Keratinocyte (primary cell): Measurements from ENCODE around the gene STAMBPL1. TPM values are rescaled to one million over a fixed set of nuclear protein-coding genes. Genes with fewer than 3 reads are reported as not detected.

Source experiments
- DNase-seq: peaks from one replicate; pipeline ENCODE4 v3.0.0-alpha.2; 2011; ENCODE audit warnings: low read depth, missing footprints, low spot score
- FAIRE-seq: peaks from 2 replicates; lab custom pipeline; 2011; peaks lifted over from hg19 to GRCh38; lab: Jason Lieb, UNC
- H2AFZ ChIP-seq: 2 replicates; pipeline ENCODE4 v1.6.0; 2012; ENCODE audit warnings: low read length, control low read depth, inconsistent platforms; ENCODE audit not compliant: control insufficient read depth
- H3K27ac ChIP-seq: 2 replicates; pipeline ENCODE4 v1.5.1; 2011; ENCODE audit warnings: low read length; ENCODE audit not compliant: control insufficient read depth, insufficient read depth
- H3K27me3 ChIP-seq: 3 replicates; pipeline ENCODE4 v1.6.0; 2011; ENCODE audit warnings: low read length; ENCODE audit not compliant: control insufficient read depth, insufficient read depth; ENCODE audit errors: extremely low read depth
- H3K36me3 ChIP-seq, 2 experiments: 2 replicates in 1 of 2; 3 replicates in 1 of 2; pipeline ENCODE4 v1.5.1; 2011; ENCODE audit warnings: low read length in 2 of 2, mild to moderate bottlenecking in 1 of 2; ENCODE audit not compliant: control insufficient read depth in 2 of 2, insufficient read depth in 2 of 2; ENCODE audit errors: extremely low read depth in 1 of 2
- H3K4me1 ChIP-seq: 3 replicates; pipeline ENCODE4 v1.5.1; 2011; ENCODE audit warnings: low read length; ENCODE audit not compliant: control insufficient read depth, insufficient read depth; ENCODE audit errors: extremely low read depth
- H3K4me2 ChIP-seq: 3 replicates; pipeline ENCODE4 v1.6.0; 2011; ENCODE audit warnings: low read depth, low read length; ENCODE audit not compliant: control insufficient read depth, insufficient read depth; ENCODE audit errors: extremely low read depth
- H3K4me3 ChIP-seq, 3 experiments: fragments of 200-600 bp in 1 of 3; sonication (generic) in 1 of 3; 2 replicates in 2 of 3; 3 replicates in 1 of 3; pipeline ENCODE4 v1.5.1; 2011 to 2016; ENCODE audit warnings: low read length in 3 of 3, mild to moderate bottlenecking in 3 of 3, control low read depth in 2 of 3, inconsistent platforms in 1 of 3, low read depth in 1 of 3, mixed read lengths in 1 of 3, mixed run types in 1 of 3, moderate library complexity in 1 of 3; ENCODE audit not compliant: control insufficient read depth in 2 of 3, insufficient read depth in 2 of 3; ENCODE audit errors: extremely low read depth in 1 of 3
- H3K79me2 ChIP-seq: 2 replicates; pipeline ENCODE4 v1.6.0; 2012; ENCODE audit warnings: low read length; ENCODE audit not compliant: control insufficient read depth, insufficient read depth
- H3K9ac ChIP-seq: 3 replicates; pipeline ENCODE4 v1.6.0; 2011; ENCODE audit warnings: low read length; ENCODE audit not compliant: control insufficient read depth, insufficient read depth; ENCODE audit errors: extremely low read depth
- H3K9me1 ChIP-seq: 3 replicates; pipeline ENCODE4 v1.6.0; 2011; ENCODE audit warnings: low read length; ENCODE audit not compliant: control insufficient read depth, insufficient read depth; ENCODE audit errors: extremely low read depth
- H3K9me3 ChIP-seq: 2 replicates; pipeline ENCODE4 v1.5.1; 2012; ENCODE audit warnings: low read depth, low read length; ENCODE audit not compliant: control insufficient read depth
- H4K20me1 ChIP-seq: 3 replicates; pipeline ENCODE4 v1.6.0; 2011; ENCODE audit warnings: low read length; ENCODE audit not compliant: control insufficient read depth, insufficient read depth; ENCODE audit errors: extremely low read depth
- CTCF ChIP-seq, 3 experiments: IDR thresholded peaks in 1 of 3; conservative IDR thresholded peaks in 1 of 3; optimal IDR thresholded peaks in 1 of 3; 2 replicates in 2 of 3; 3 replicates in 1 of 3; pipeline versions ENCODE3 to v1.5.1; 2011; ENCODE audit warnings: low read length in 3 of 3, mild to moderate bottlenecking in 3 of 3, moderate library complexity in 2 of 3, control low read depth in 1 of 3, inconsistent platforms in 1 of 3; ENCODE audit not compliant: insufficient read depth in 2 of 3; ENCODE audit errors: extremely low read depth in 1 of 3
- EZH2 ChIP-seq: IDR thresholded peaks from one replicate; pipeline ENCODE4 v1.6.1; 2012; ENCODE audit warnings: inconsistent platforms, mild to moderate bottlenecking, low read length, moderate library complexity
- dilution Hi-C: fragments of 300-500 bp; cut with MboI; formaldehyde crosslinking; loops from one replicate; pipeline ENCODE4 v1.7.0; 2020; ENCODE audit warnings: low sequenced_read_pairs; ENCODE audit not compliant: extremely low pct_ligation_motif_present
- polyA plus RNA-seq, 5 experiments: library from polyadenylated mRNA; depleted of rRNA in 3 of 5; stranded (reverse) in 3 of 5; stranded (forward) in 1 of 5; unstranded in 1 of 5; fragments of >200 nt; gene quantifications; 1 replicate in 1 of 5; 2 replicates in 3 of 5; 3 replicates in 1 of 5; pipeline versions ENCODE4 v1.2.1 to v1.2.3, GENCODE V29; 2011 to 2012; ENCODE audit warnings: missing spikeins in 2 of 5, low read depth in 1 of 5, low replicate concordance in 1 of 5

STAMBPL1 gene
- polyA plus RNA-seq, 1 donor (not counting 4 experiments of a cell fraction or from before 2014, with no cell fraction given) = 9.0 TPM

GRCh38 chr10:88934900-88935672 is 55.0 kb downstream of the STAMBPL1 start:
- Histone ChIP-seq H3K9me3 (no peaks in the 10 kb centered on the region), H3K4me1 (peaks cover 9% of the 10 kb centered on the region), H3K36me3 (no peaks in the 10 kb centered on the region), H3K27me3 (no peaks in the 10 kb centered on the region), H3K79me2 (no peaks in the 10 kb centered on the region), H4K20me1 (no peaks in the 10 kb centered on the region), H3K4me2 (peak overlapping the region; percentile 50), H3K9me1 (no peaks in the 10 kb centered on the region), H2AFZ (no peak overlapping the region), H3K9ac (no peak overlapping the region), H3K27ac (no peak overlapping the region), H3K4me3 (peak overlapping the region in 1 of 3 experiments; percentile 16)
- FAIRE-seq (peak; percentile 99), DNase-seq (peak; percentile 41)
- TF ChIP-seq EZH2 = no peak
- TF ChIP-seq CTCF (optimal IDR thresholded peaks at IDR 0.05 in 1 of 3, IDR thresholded peaks at IDR 0.05 in 1 of 3, conservative IDR thresholded peaks at IDR 0.05 in 1 of 3; ENCODE audit: extremely low read depth in 1 of 3, insufficient read depth in 2 of 3, low read length in 3 of 3) = peak; percentile 82 to 98 (median 92)
- dilution Hi-C loops = no loop called here

GRCh38 chr10:88936656-88937055 is 56.6 kb downstream of the STAMBPL1 start:
- H3K79me2 ChIP-seq = no peaks in the 10 kb centered on the region
- dilution Hi-C loops = no loop called here
- no peaks in the 10 kb centered on the region for H3K9me3 ChIP-seq
- DNase-seq (no peak), FAIRE-seq (no peak)
- no peak overlapping the region for H3K4me2 ChIP-seq
- no peaks in the 10 kb centered on the region for H4K20me1 ChIP-seq
- no peak overlapping the region for H3K9ac ChIP-seq
- no peaks in the 10 kb centered on the region for H3K27me3 ChIP-seq
- peaks cover 9% of the 10 kb centered on the region for H3K4me1 ChIP-seq
- no peak overlapping the region for H3K4me3 ChIP-seq
- no peaks in the 10 kb centered on the region for H3K9me1 ChIP-seq
- no peak overlapping the region for H2AFZ ChIP-seq
- H3K36me3 ChIP-seq = no peaks in the 10 kb centered on the region
- no peak for TF ChIP-seq CTCF (optimal IDR thresholded peaks at IDR 0.05 in 1 of 3, IDR thresholded peaks at IDR 0.05 in 1 of 3, conservative IDR thresholded peaks at IDR 0.05 in 1 of 3; ENCODE audit: extremely low read depth in 1 of 3, insufficient read depth in 2 of 3, low read length in 3 of 3)
- TF ChIP-seq EZH2 = no peak
- no peak overlapping the region for H3K27ac ChIP-seq
